Measurements from ENCODE around the gene HERC2.

The HERC2 gene

GRCh38 chr15:28274635-28275034 lies 47.3 kb downstream of the HERC2 start:
- no peak overlapping the region for H3K27ac ChIP-seq (ENCODE audit: insufficient read depth, low read depth, low read length, poor library complexity, severe bottlenecking)
- no peaks in the 10 kb centered on the region for H3K36me3 ChIP-seq (ENCODE audit: control insufficient read depth, insufficient read depth, low read length)
- no peaks in the 10 kb centered on the region for H3K27me3 ChIP-seq (ENCODE audit: control insufficient read depth, insufficient read depth, low read length, poor library complexity, severe bottlenecking)
- H3K9me3 ChIP-seq (ENCODE audit: control insufficient read depth, low read length), result no peaks in the 10 kb centered on the region
- H3K4me1 ChIP-seq (ENCODE audit: control insufficient read depth, insufficient read depth, low read length), result no peaks in the 10 kb centered on the region
- WGBS, 2 experiments, result 97% methylated on average over 16 of the region's 16 CpGs
- no peak overlapping the region for H3K4me3 ChIP-seq (ENCODE audit: insufficient read depth, low read depth, low read length)

DNA sequence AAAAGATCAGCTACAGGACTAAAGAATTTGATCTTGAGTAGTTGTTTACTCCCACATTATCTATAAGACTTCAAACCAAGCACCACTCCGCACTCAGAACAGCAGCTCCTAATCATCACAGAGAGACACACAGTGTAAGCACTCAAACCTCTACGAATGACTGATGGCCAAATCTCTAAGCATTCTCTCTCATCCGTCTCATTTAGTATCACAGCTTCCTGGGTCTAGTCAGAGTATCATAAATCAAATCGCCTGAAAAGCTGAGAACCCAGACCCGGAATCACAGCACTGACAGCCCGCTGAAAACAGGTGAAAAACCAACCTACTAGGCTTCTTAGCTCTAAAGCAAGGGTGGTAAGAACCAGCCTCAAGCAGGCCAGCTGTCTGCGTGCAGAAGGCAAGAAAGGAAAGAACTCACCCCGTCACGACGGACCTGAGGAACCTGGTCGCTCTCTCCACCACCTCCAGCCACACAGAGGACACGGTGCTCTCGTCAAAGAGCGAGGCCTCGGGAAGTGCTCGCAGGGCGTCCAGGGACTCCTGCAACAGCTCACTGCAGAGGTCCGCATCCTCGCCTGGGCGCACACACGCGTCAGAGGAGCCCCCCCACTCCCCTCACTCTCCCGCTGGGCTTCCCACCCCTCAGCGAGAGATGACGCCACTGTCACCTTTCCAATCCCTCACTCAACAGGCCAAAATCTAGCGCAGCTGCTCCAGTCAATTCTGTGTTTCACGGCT lies 47.9 kb downstream of the HERC2 start:
- H3K9me3 ChIP-seq (ENCODE audit: control insufficient read depth, low read length), result no peaks in the 10 kb centered on the region
- no peaks in the 10 kb centered on the region for H3K27me3 ChIP-seq (ENCODE audit: control insufficient read depth, insufficient read depth, low read length, poor library complexity, severe bottlenecking)
- 92 to 94% methylated on average over 27 of the region's 27 CpGs for WGBS, 2 experiments
- no peak overlapping the region for H3K27ac ChIP-seq (ENCODE audit: insufficient read depth, low read depth, low read length, poor library complexity, severe bottlenecking)
- H3K36me3 ChIP-seq (ENCODE audit: control insufficient read depth, insufficient read depth, low read length), result peaks cover 2% of the 10 kb centered on the region
- no peak overlapping the region for H3K4me3 ChIP-seq (ENCODE audit: insufficient read depth, low read depth, low read length)
- H3K4me1 ChIP-seq (ENCODE audit: control insufficient read depth, insufficient read depth, low read length), result no peaks in the 10 kb centered on the region

DNA sequence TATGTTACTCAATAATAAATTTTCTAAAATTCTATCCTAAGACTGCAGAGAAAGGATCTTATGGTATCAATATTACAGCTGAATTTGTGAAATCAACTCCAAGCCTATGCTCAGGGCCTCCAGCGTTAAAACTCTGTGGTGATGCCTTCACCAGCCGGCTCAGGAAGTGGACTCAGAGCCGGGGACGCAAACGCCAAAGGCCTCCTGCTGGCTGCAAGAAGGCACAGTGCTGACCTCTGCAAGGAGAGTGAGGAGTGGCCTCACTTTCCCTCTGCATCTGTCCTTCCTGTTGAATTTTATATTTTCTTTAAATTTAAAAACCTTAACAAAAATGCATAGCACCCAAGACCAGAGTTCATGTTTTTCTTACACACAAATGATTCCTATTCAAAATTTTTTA lies 48.5 kb downstream of the HERC2 start:
- 21 to 37% methylated on average over 5 of the region's 5 CpGs for WGBS, 2 experiments
- no peaks in the 10 kb centered on the region for H3K9me3 ChIP-seq (ENCODE audit: control insufficient read depth, low read length)
- H3K36me3 ChIP-seq (ENCODE audit: control insufficient read depth, insufficient read depth, low read length), result peaks cover 7% of the 10 kb centered on the region
- no peak overlapping the region for H3K27ac ChIP-seq (ENCODE audit: insufficient read depth, low read depth, low read length, poor library complexity, severe bottlenecking)
- H3K27me3 ChIP-seq (ENCODE audit: control insufficient read depth, insufficient read depth, low read length, poor library complexity, severe bottlenecking), result no peaks in the 10 kb centered on the region
- H3K4me1 ChIP-seq (ENCODE audit: control insufficient read depth, insufficient read depth, low read length), result no peaks in the 10 kb centered on the region
- no peak overlapping the region for H3K4me3 ChIP-seq (ENCODE audit: insufficient read depth, low read depth, low read length)

GRCh38 chr15:28272587-28272986 lies 49.4 kb downstream of the HERC2 start:
- Histone ChIP-seq H3K4me1 (ENCODE audit: control insufficient read depth, insufficient read depth, low read length) (no peaks in the 10 kb centered on the region), H3K27me3 (ENCODE audit: control insufficient read depth, insufficient read depth, low read length, poor library complexity, severe bottlenecking) (no peaks in the 10 kb centered on the region), H3K9me3 (ENCODE audit: control insufficient read depth, low read length) (no peaks in the 10 kb centered on the region), H3K27ac (ENCODE audit: insufficient read depth, low read depth, low read length, poor library complexity, severe bottlenecking) (no peak overlapping the region), H3K4me3 (ENCODE audit: insufficient read depth, low read depth, low read length) (no peak overlapping the region), H3K36me3 (ENCODE audit: control insufficient read depth, insufficient read depth, low read length) (peaks cover 13% of the 10 kb centered on the region)
- 97 to 98% methylated on average over 8 of the region's 8 CpGs for WGBS, 2 experiments

GRCh38 chr15:28271697-28272260 lies 50.2 kb downstream of the HERC2 start:
- 95 to 96% methylated on average over 15 of the region's 15 CpGs for WGBS, 2 experiments
- Histone ChIP-seq H3K27me3 (ENCODE audit: control insufficient read depth, insufficient read depth, low read length, poor library complexity, severe bottlenecking) (no peaks in the 10 kb centered on the region), H3K4me3 (ENCODE audit: insufficient read depth, low read depth, low read length) (no peak overlapping the region), H3K36me3 (ENCODE audit: control insufficient read depth, insufficient read depth, low read length) (peaks cover 19% of the 10 kb centered on the region), H3K9me3 (ENCODE audit: control insufficient read depth, low read length) (no peaks in the 10 kb centered on the region), H3K4me1 (ENCODE audit: control insufficient read depth, insufficient read depth, low read length) (no peaks in the 10 kb centered on the region), H3K27ac (ENCODE audit: insufficient read depth, low read depth, low read length, poor library complexity, severe bottlenecking) (no peak overlapping the region)

GRCh38 chr15:28269097-28269496 lies 52.9 kb downstream of the HERC2 start:
- no peaks in the 10 kb centered on the region for H3K9me3 ChIP-seq (ENCODE audit: control insufficient read depth, low read length)
- H3K4me3 ChIP-seq (ENCODE audit: insufficient read depth, low read depth, low read length), result no peak overlapping the region
- peaks cover 29% of the 10 kb centered on the region for H3K36me3 ChIP-seq (ENCODE audit: control insufficient read depth, insufficient read depth, low read length)
- no peaks in the 10 kb centered on the region for H3K27me3 ChIP-seq (ENCODE audit: control insufficient read depth, insufficient read depth, low read length, poor library complexity, severe bottlenecking)
- H3K27ac ChIP-seq (ENCODE audit: insufficient read depth, low read depth, low read length, poor library complexity, severe bottlenecking), result no peak overlapping the region
- no peaks in the 10 kb centered on the region for H3K4me1 ChIP-seq (ENCODE audit: control insufficient read depth, insufficient read depth, low read length)
- WGBS, 2 experiments, result 95% methylated on average over 8 of the region's 8 CpGs

GRCh38 chr15:28267727-28268126 lies 54.3 kb downstream of the HERC2 start:
- Histone ChIP-seq H3K27me3 (ENCODE audit: control insufficient read depth, insufficient read depth, low read length, poor library complexity, severe bottlenecking) (no peaks in the 10 kb centered on the region), H3K4me1 (ENCODE audit: control insufficient read depth, insufficient read depth, low read length) (no peaks in the 10 kb centered on the region), H3K36me3 (ENCODE audit: control insufficient read depth, insufficient read depth, low read length) (peaks cover 29% of the 10 kb centered on the region), H3K4me3 (ENCODE audit: insufficient read depth, low read depth, low read length) (no peak overlapping the region), H3K27ac (ENCODE audit: insufficient read depth, low read depth, low read length, poor library complexity, severe bottlenecking) (no peak overlapping the region), H3K9me3 (ENCODE audit: control insufficient read depth, low read length) (no peaks in the 10 kb centered on the region)

- Histone ChIP-seq H3K27me3 (ENCODE audit: control insufficient read depth, insufficient read depth, low read length, poor library complexity, severe bottlenecking) (no peaks in the 10 kb centered on the region), H3K27ac (ENCODE audit: insufficient read depth, low read depth, low read length, poor library complexity, severe bottlenecking) (no peak overlapping the region), H3K4me1 (ENCODE audit: control insufficient read depth, insufficient read depth, low read length) (no peaks in the 10 kb centered on the region), H3K36me3 (ENCODE audit: control insufficient read depth, insufficient read depth, low read length) (peaks cover 32% of the 10 kb centered on the region), H3K4me3 (ENCODE audit: insufficient read depth, low read depth, low read length) (no peak overlapping the region), H3K9me3 (ENCODE audit: control insufficient read depth, low read length) (no peaks in the 10 kb centered on the region)
- 93 to 96% methylated on average over 29 of the region's 29 CpGs for WGBS, 2 experiments
These were observed 56.5 kb downstream of the HERC2 start for GRCh38 chr15:28265334-28266019.

- H3K4me1 ChIP-seq (ENCODE audit: control insufficient read depth, insufficient read depth, low read length), result no peaks in the 10 kb centered on the region
- no peak overlapping the region for H3K4me3 ChIP-seq (ENCODE audit: insufficient read depth, low read depth, low read length)
- WGBS, 2 experiments, result 91% methylated on average over 6 of the region's 6 CpGs
- no peaks in the 10 kb centered on the region for H3K27me3 ChIP-seq (ENCODE audit: control insufficient read depth, insufficient read depth, low read length, poor library complexity, severe bottlenecking)
- peaks cover 31% of the 10 kb centered on the region for H3K36me3 ChIP-seq (ENCODE audit: control insufficient read depth, insufficient read depth, low read length)
- H3K27ac ChIP-seq (ENCODE audit: insufficient read depth, low read depth, low read length, poor library complexity, severe bottlenecking), result no peak overlapping the region
- no peaks in the 10 kb centered on the region for H3K9me3 ChIP-seq (ENCODE audit: control insufficient read depth, low read length)
These were observed 57.8 kb downstream of the HERC2 start for GRCh38 chr15:28264166-28264565.

DNA sequence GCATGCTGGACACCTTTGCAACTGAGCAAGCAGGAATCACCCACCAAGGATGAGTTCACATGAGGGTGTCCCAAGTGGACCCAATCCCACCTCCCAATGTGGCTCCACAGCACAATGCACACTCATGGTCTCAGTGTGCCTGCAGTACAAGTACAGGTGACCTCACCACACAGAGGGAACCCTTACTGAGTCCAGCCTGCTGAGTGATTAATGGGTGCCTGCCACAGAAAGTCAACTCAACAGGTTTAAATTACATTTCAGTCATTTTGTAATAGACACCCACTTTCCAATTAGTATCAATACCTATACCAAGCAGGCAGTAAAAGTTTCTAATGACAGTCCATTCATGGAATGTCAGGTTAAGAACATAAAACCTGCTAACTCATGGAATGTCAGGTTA lies 59.5 kb downstream of the HERC2 start:
- Histone ChIP-seq H3K9me3 (ENCODE audit: control insufficient read depth, low read length) (no peaks in the 10 kb centered on the region), H3K27ac (ENCODE audit: insufficient read depth, low read depth, low read length, poor library complexity, severe bottlenecking) (no peak overlapping the region), H3K27me3 (ENCODE audit: control insufficient read depth, insufficient read depth, low read length, poor library complexity, severe bottlenecking) (no peaks in the 10 kb centered on the region), H3K36me3 (ENCODE audit: control insufficient read depth, insufficient read depth, low read length) (peaks cover 18% of the 10 kb centered on the region), H3K4me3 (ENCODE audit: insufficient read depth, low read depth, low read length) (no peak overlapping the region), H3K4me1 (ENCODE audit: control insufficient read depth, insufficient read depth, low read length) (no peaks in the 10 kb centered on the region)

All from ectodermal cell (in vitro differentiated cells).